ENCODE data around the gene S100Z.

Gene S100Z

DNA sequence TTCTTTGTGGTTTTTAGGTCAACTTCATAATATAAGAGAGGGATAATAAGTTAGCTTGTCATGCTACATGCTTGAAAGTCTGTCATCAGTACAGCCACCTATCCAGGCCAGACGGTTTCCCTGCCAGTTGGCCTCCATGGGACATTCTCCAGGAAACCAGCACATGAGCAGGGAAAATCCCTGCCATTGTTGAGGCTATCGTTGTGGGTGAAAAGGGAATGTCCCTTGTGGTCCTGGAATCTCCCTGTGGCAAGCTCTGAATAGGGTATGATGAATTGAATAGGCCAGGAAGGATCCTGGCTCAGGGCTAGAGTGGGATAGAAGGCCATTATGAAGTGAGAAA lies 18.7 kb upstream of the S100Z start:
- H2AFZ ChIP-seq (ENCODE audit: low read depth, low read length, severe bottlenecking) = no peak overlapping the region

DNA sequence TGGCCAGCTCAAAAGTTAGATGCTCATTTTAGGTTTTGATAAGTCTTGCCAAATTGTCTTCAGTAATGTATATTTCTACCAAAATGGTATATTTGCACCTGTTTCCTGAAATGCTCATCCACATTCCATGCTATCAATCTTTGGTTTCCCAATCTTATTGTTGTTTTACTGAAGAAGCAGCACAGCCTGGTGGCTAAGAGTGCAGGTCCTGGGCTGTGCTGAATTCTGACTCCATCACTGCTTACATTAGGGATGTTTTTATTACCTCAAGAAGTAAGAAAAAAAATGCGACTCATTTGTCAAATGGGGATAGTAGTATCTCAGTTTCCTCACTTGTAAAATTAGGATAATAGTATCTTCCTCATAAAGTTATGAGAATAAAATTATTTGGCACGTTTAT lies 13.6 kb upstream of the S100Z start:
- Histone ChIP-seq H3K4me3 (ENCODE audit: insufficient read depth, low read length, poor library complexity, severe bottlenecking) (no peak overlapping the region), H4K20me1 (ENCODE audit: low read depth, low read length) (no peaks in the 10 kb centered on the region), H3K79me2 (ENCODE audit: insufficient read depth, low read length) (no peaks in the 10 kb centered on the region), H3K9me3 (ENCODE audit: insufficient read depth, low read length) (no peaks in the 10 kb centered on the region), H2AFZ (ENCODE audit: low read depth, low read length, severe bottlenecking) (no peak overlapping the region), H3K36me3 (ENCODE audit: low read length) (no peaks in the 10 kb centered on the region), H3K9ac (ENCODE audit: low read length) (no peak overlapping the region), H3K4me2 (ENCODE audit: low read depth, low read length, poor library complexity, severe bottlenecking) (no peak overlapping the region), H3F3A (ENCODE audit: insufficient read depth) (no peaks in the 10 kb centered on the region), H3K27ac (ENCODE audit: low read depth, low read length) (no peak overlapping the region), H3K9me2 (replicated peaks; ENCODE audit: insufficient read depth, low read length) (no peaks in the 10 kb centered on the region), H3K27me3 (ENCODE audit: low read length) (no peaks in the 10 kb centered on the region)
- TF ChIP-seq CTCF (IDR thresholded peaks at IDR 0.05; ENCODE audit: insufficient read depth, low read length, poor library complexity, severe bottlenecking) (no peak), EZH2phosphoT487 (conservative IDR thresholded peaks at IDR 0.05; ENCODE audit: low read length) (no peak)

More for the DNA sequence above, 18.7 kb upstream of the S100Z start:
- Histone ChIP-seq H3F3A (ENCODE audit: insufficient read depth) (no peaks in the 10 kb centered on the region), H4K20me1 (ENCODE audit: low read depth, low read length) (no peaks in the 10 kb centered on the region), H3K4me2 (ENCODE audit: low read depth, low read length, poor library complexity, severe bottlenecking) (no peak overlapping the region), H3K27me3 (ENCODE audit: low read length) (no peaks in the 10 kb centered on the region), H3K9me3 (ENCODE audit: insufficient read depth, low read length) (no peaks in the 10 kb centered on the region), H3K79me2 (ENCODE audit: insufficient read depth, low read length) (no peaks in the 10 kb centered on the region), H3K9me2 (replicated peaks; ENCODE audit: insufficient read depth, low read length) (no peaks in the 10 kb centered on the region), H3K27ac (ENCODE audit: low read depth, low read length) (no peak overlapping the region), H3K36me3 (ENCODE audit: low read length) (no peaks in the 10 kb centered on the region), H3K9ac (ENCODE audit: low read length) (no peak overlapping the region), H3K4me3 (ENCODE audit: insufficient read depth, low read length, poor library complexity, severe bottlenecking) (no peak overlapping the region)
- TF ChIP-seq CTCF (IDR thresholded peaks at IDR 0.05; ENCODE audit: insufficient read depth, low read length, poor library complexity, severe bottlenecking) = no peak
- TF ChIP-seq EZH2phosphoT487 (conservative IDR thresholded peaks at IDR 0.05; ENCODE audit: low read length) = no peak

DNA sequence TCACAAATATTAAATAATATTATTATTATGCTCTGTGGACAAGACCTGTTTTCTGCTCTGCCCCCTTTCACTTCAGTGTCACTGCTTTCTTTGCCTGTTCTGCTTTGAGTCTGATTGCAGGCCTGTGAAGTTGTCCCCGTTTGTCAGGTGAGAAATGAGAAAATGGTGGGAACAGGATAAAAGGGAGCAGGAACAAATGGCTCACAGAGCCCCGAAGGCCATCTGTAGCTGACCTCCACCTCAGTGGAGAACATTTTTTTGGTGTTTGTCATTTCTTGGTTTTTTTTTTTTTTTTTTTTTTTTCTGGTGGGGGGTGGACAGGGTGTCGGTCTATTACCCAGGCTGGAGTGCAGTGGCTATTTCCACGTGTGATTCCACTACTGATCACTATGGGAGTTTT lies 13.2 kb upstream of the S100Z start:
- Histone ChIP-seq H3K4me2 (ENCODE audit: low read depth, low read length, poor library complexity, severe bottlenecking) (no peak overlapping the region), H3F3A (ENCODE audit: insufficient read depth) (no peaks in the 10 kb centered on the region), H2AFZ (ENCODE audit: low read depth, low read length, severe bottlenecking) (no peak overlapping the region), H4K20me1 (ENCODE audit: low read depth, low read length) (no peaks in the 10 kb centered on the region), H3K4me3 (ENCODE audit: insufficient read depth, low read length, poor library complexity, severe bottlenecking) (no peak overlapping the region), H3K9ac (ENCODE audit: low read length) (no peak overlapping the region), H3K9me2 (replicated peaks; ENCODE audit: insufficient read depth, low read length) (no peaks in the 10 kb centered on the region), H3K27ac (ENCODE audit: low read depth, low read length) (no peak overlapping the region), H3K79me2 (ENCODE audit: insufficient read depth, low read length) (no peaks in the 10 kb centered on the region), H3K27me3 (ENCODE audit: low read length) (no peaks in the 10 kb centered on the region), H3K36me3 (ENCODE audit: low read length) (no peaks in the 10 kb centered on the region), H3K9me3 (ENCODE audit: insufficient read depth, low read length) (no peaks in the 10 kb centered on the region)
- TF ChIP-seq EZH2phosphoT487 (conservative IDR thresholded peaks at IDR 0.05; ENCODE audit: low read length) = no peak
- TF ChIP-seq CTCF (IDR thresholded peaks at IDR 0.05; ENCODE audit: insufficient read depth, low read length, poor library complexity, severe bottlenecking) = no peak

Measured in SU-DHL-6 (cell line).